GM18868 (cell line): Measurements from ENCODE around the gene TMEM258.

ENCODE experiments used
- ATAC-seq: cut with Tn5 transposase; IDR thresholded peaks from one replicate; pipeline ENCODE4 v1.9.1; 2021; ENCODE audit warnings: mild to moderate bottlenecking, moderate library complexity; ENCODE audit not compliant: unreplicated experiment

TMEM258 gene

DNA sequence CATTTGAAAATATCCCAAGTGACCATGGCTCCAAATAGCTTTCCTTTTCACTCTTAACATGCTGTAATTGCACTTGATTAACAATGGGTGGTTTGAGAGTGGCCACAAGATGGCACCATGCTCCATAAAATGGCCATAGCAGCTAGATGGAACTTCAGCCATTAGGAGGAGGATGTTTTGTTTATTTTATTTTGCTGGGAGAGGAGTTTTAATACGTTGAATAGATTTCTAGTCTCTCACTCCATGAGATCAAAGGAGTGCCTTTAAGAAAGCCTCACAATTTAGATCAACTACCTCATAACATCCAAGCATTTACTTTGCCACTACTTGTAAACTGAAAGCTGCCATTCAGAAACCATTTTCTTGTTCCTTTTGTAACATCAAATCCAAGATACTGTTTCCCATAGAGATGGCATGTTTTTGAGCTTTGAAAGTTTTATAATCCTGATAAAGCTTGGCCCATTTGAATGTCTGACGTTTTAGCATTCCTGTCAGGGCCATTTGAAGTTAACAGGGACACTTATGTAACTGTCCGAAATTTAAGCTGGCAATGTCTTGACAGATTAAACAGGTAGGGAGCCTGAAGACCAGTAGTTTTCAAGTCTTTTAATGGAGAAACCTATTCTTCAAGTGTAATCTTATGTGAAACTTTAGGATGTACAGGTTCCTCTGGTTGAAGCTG lies 5.0 kb upstream of the TMEM258 start:
- no peak for ATAC-seq

GRCh38 chr11:61795876-61796526 lies 3.6 kb upstream of the TMEM258 start:
- ATAC-seq, result no peak

- no peak for ATAC-seq
These were observed 3.1 kb upstream of the TMEM258 start for GRCh38 chr11:61795459-61795858.

GRCh38 chr11:61794579-61794978 lies 2.2 kb upstream of the TMEM258 start:
- ATAC-seq, result no peak

DNA sequence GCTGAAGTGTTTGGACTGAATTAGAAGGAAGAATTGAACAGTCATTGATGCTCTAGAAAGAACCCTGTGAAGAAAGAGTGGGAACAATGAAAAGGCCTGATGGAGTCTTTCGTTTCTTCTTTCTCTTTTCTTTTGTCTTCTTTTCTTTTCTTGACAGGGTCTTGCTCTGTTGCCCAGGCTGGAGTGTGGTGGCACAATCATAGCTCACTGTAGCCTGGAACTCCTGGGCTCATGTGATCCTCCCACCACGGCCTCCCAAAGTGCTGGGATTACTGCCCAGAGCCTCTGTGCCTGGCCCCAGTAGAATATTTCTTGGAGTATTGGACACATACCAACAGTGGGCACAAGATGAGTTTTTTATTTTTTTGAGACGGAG lies 1.4 kb upstream of the TMEM258 start:
- ATAC-seq, result no peak

DNA sequence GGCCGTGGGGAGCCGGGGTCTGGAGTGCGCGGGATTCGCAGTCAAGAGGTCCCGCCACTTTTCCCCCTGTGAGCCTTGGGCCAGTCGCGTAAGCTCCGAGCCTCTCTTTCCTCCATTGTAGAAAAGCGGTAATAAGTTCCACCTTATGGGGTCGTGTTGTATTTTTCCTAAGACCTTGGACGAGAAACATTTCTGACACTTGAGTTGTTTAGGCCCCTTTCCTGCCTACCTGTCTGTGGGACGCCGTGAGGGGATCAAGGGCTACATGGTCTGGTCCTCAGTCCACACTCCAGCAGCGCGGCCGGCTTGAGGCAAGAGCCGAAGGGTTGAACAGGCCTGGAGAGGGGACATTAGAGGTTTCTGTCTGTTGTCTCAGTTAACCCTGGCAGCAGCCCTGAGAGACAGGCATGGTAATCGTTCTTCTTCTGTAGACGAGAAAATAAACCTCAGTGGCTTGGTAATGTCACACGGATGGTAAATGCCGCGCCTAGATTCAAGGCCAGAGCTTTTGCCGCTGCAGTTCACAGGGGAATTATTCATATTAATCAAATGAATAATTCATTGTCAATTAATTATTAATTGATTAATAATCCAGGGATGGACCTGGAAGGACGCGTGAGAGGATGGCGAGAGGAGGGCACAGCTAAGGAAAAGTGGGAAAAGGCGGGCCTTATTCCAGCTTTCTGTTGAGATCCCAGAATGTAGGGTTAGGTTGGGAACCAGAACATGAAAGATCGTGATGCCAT lies 857 bp upstream of the TMEM258 start:
- no peak for ATAC-seq

DNA sequence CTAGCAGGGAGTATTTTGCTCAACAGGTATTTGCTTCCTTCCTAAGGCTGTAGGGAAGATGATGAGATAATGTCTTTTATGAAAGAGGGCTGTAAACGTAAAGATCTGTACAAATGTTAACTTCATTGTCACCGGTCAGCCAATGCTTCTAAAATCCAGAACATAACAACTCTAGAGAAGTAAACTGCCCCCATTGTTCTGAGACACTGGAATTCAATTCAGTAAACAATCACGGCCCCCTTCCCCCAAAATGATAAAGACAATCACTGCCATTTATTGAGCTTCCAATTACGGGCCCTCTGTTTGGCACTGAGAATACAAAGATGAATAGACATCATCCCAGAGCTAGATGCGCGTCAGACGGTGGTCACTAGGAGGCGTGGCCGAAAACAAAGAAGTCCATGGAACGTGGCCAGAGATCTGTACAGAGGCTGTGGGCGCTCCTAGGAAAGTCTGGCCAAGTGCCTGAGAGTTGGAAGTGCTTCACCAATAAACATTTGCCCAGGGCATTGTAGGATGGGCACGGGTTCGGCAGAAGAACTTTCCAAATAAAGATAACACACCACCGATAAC lies 576 bp downstream of the TMEM258 start:
- ATAC-seq, result peak; percentile 15

DNA sequence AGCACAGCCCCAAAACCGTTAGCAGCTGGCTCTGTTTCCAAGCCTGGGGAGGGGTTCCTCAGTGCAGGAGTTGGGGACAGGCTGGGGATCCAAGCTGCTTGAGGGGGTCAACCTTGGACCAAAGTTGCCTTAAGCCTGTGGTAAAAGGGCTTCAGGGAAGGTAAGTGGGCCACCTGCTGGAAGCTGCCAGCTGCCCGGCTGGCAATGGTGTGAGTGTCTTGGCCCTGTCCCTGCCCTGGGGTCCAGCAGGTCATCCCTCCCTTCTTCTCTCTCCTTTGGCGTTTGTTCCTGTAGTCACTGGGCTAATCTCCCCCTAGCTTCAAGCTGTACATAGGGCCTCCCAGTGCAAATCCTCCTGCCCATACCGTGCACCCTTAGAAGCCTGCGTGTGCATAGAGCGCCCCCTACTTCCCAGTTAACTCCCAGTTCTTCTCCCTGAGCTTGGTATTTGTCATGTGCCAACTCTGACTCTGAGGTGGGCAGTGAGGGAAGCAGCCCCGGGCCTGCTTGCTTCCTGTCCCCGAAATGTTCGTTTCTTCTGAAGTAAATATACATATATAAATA lies 4.4 kb downstream of the TMEM258 start:
- ATAC-seq, result no peak

DNA sequence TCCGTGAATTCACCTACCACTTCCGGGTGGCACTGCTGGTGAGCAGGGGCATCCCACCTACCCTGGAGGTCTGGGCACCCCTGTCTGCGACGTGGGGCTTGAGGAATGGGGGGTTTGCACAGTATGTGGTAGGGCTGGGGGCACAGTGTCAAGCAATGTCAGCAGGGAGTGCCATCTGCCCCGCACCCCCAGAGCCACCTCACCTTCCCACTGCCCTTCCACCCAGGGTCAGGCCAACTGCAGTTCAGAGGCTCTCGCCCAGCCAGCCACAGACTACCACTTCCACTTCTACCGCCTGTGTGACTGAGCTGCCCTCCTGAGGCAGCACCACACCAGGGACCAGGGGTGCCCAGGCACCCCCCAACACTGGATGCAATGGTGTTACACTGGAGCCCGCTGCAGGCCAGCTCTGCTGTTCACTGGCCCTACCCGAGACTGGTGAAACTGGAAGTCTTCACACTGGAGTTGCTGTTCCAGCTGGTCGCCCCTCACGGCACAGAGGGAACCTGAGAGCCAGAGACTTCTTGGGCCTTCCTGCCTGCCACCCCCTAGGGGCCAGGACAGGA lies 6.5 kb downstream of the TMEM258 start:
- no peak for ATAC-seq

- no peak for ATAC-seq
These were observed 7.9 kb downstream of the TMEM258 start for GRCh38 chr11:61784506-61784805.

DNA sequence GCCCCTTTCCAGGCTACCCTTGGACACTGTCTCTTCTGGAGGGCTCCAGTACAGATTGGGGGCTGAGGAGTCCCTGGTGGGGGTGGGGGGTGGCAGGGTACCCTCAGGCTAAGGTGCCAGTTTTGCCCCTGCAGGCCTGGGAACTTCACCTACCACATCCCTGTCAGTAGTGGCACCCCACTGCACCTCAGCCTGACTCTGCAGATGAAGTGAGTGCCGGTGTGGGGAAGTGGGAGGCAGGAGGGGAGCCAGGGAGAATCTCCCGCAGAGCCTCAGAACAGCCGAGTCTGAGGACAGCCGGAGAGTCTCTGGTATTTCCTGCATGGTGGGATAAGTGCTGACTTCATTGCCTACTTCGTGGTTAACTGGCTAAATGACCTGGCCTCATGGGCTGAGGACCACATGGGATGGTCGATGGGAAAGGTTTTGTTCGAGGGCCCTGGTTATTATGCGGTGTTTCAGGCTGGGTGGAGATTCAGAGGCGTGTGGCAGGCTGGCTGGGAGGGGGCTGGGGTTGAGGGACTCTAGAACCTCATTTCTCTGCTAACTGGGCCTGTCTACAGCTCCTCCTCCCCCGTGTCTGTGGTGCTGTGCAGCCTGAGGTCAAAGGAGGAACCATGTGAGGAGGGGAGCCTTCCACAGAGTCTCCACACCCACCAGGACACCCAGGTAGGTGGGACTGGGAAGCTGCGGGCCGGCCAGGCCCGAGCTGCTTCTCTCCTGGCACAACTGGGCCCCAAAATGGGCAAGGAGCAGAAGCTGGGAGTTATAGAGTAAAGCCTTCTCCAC lies 8.5 kb downstream of the TMEM258 start:
- ATAC-seq, result no peak

GRCh38 chr11:61782841-61783240 lies 9.6 kb downstream of the TMEM258 start:
- no peak for ATAC-seq

- ATAC-seq, result no peak
These were observed 10.1 kb downstream of the TMEM258 start for GRCh38 chr11:61782299-61782698.

DNA sequence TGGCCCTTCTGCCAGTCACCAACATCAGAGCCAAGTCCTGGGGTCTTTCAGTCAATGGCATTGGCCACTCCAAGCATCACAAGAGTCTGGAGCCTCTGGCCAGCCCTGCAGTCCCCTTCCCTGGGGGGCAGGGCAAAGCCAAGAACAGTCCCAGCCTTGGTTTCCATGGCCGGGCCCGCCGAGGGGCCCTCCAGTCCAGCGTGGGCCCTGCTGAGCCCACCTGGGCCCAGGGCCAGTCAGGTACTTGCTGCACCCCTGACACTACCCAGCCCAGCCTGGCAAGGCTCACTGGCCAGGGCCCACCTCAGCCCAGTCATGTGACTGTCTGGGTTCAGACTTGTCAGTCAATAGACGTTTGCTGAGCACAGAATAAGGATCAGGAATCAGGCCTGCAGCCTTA lies 10.8 kb downstream of the TMEM258 start:
- ATAC-seq, result no peak

- ATAC-seq, result no peak
These were observed 11.7 kb downstream of the TMEM258 start for GRCh38 chr11:61780581-61781162.

GRCh38 chr11:61779666-61780525 lies 12.5 kb downstream of the TMEM258 start:
- ATAC-seq, result no peak

- no peak for ATAC-seq
These were observed 13.3 kb downstream of the TMEM258 start for GRCh38 chr11:61778920-61779650.

DNA sequence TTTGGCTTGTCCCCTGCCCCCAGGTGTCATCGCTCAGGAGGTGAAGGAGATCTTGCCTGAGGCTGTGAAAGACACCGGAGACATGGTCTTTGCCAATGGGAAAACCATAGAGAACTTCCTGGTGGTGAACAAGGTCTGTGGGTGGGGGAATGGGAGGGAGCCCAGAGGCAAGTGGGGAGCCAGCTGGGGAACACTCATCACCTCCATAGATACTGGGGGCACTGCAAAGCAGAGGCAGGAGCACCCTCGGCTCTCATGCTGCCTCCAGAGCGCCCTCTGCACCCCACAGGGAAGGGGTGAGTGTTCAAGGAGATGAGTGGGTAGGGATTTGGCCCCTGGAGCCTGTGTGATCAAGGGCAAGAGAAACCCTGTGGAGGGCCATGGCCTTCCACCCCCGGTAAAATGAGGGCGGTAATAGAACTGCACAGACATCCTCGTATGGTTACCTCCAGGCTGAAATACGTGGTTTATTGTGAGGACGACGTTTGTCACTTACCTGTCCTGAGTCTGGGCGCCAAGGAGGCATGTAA lies 14.0 kb downstream of the TMEM258 start:
- no peak for ATAC-seq
